Glutamatergic neuron (in vitro differentiated cells): Measurements from ENCODE around the gene EPB41L2. TPM values are rescaled to one million over a fixed set of nuclear protein-coding genes. Genes with fewer than 3 reads are reported as not detected.

Experiments
- DNase-seq: peaks from one replicate; pipeline ENCODE4 v3.0.0; 2022
- H3K27ac Mint-ChIP-seq: one replicate; pipeline ENCODE4 v1.8.0; 2020; ENCODE audit warnings: mild to moderate bottlenecking, mixed read lengths, inconsistent platforms; ENCODE audit not compliant: unreplicated experiment
- H3K27me3 Mint-ChIP-seq: one replicate; pipeline ENCODE4 v1.8.0; 2020; ENCODE audit warnings: mild to moderate bottlenecking, moderate library complexity, mixed read lengths, inconsistent platforms; ENCODE audit not compliant: unreplicated experiment
- H3K36me3 Mint-ChIP-seq: one replicate; pipeline ENCODE4 v1.8.0; 2020; ENCODE audit warnings: mild to moderate bottlenecking, mixed read lengths, inconsistent platforms; ENCODE audit not compliant: unreplicated experiment
- H3K4me1 Mint-ChIP-seq: one replicate; pipeline ENCODE4 v1.8.0; 2020; ENCODE audit warnings: mild to moderate bottlenecking, low read depth, mixed read lengths, inconsistent platforms; ENCODE audit not compliant: unreplicated experiment
- H3K4me3 Mint-ChIP-seq: one replicate; pipeline ENCODE4 v1.8.0; 2020; ENCODE audit warnings: mild to moderate bottlenecking, mixed read lengths, inconsistent platforms; ENCODE audit not compliant: unreplicated experiment
- H3K9me3 Mint-ChIP-seq: one replicate; pipeline ENCODE4 v1.8.0; 2020; ENCODE audit warnings: mild to moderate bottlenecking, moderate library complexity, mixed read lengths, inconsistent platforms; ENCODE audit not compliant: unreplicated experiment
- total RNA-seq: library from RNA; stranded (reverse); fragmentation: NEBNext Ultra II Directional; extraction: Animal tissue kit (Norgen Biotek cat#: 25700); gene quantifications from one replicate; pipeline ENCODE4 v1.2.1, GENCODE V29; 2021; ENCODE audit not compliant: unreplicated experiment
- TF ChIP-seq, protein P1 (sequence below): fragments of 200-600 bp; sonication (generic); IDR thresholded peaks from one replicate; pipeline ENCODE4 v1.5.0; 2021; ENCODE audit not compliant: partially characterized antibody, unreplicated experiment

The EPB41L2 gene
- total RNA-seq, 1 donor from 2014 or later, result 36.2 TPM

DNA sequence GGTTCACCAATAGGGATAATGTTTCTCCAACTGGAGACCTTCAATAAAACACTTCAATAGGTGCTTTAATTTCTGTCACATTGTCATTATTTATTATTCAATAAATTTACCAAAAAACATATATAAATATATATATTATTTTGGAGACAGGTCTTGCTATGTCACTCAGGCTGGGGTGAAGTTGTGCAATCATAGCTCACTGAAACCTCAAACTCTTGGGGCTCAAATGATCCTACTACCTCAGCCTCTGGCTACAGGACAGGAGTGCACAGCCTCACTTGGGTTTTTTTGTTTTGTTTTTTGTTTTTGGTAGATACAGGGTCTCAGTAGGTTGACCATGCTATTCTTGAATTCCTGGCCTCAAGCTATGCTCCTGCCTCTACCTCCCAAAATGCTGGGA is 226.0 kb downstream of the EPB41L2 start:
- TF ChIP-seq, protein P1, sequence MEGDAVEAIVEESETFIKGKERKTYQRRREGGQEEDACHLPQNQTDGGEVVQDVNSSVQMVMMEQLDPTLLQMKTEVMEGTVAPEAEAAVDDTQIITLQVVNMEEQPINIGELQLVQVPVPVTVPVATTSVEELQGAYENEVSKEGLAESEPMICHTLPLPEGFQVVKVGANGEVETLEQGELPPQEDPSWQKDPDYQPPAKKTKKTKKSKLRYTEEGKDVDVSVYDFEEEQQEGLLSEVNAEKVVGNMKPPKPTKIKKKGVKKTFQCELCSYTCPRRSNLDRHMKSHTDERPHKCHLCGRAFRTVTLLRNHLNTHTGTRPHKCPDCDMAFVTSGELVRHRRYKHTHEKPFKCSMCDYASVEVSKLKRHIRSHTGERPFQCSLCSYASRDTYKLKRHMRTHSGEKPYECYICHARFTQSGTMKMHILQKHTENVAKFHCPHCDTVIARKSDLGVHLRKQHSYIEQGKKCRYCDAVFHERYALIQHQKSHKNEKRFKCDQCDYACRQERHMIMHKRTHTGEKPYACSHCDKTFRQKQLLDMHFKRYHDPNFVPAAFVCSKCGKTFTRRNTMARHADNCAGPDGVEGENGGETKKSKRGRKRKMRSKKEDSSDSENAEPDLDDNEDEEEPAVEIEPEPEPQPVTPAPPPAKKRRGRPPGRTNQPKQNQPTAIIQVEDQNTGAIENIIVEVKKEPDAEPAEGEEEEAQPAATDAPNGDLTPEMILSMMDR, result no peak
- Mint-ChIP-seq H3K9me3 (no peaks in the 10 kb centered on the region), H3K27ac (no peak overlapping the region), H3K4me1 (peaks cover 23% of the 10 kb centered on the region), H3K4me3 (no peak overlapping the region), H3K27me3 (no peaks in the 10 kb centered on the region), H3K36me3 (no peaks in the 10 kb centered on the region)
- DNase-seq, result no peak

DNA sequence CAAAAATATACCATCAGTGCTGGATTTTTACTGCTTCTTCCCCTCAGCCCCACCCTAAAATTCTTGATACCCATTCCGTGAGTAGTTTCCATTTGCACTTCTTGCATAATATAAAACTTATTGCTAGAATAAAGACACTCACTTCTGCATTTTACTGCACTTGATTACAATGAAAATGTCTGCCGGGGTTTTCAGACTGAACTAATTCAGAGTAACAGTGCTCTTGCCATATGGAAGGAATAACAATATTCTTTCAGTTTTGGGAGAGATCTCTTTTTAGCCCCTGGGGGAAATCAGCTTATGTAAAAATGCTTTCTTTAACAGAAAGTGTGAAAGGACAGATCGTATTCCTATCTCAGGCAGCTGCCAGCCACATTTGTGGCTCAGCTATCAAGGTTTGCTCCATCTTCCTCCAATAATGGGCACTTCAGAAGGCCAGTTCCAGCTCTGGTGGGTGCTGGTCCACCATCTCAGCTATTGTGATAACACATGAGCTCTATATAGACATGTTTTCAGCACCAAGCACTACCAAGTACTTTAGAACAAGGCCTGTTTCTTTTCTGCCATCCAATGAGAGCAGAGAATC is 226.9 kb downstream of the EPB41L2 start:
- no peaks in the 10 kb centered on the region for H3K9me3 Mint-ChIP-seq
- H3K27ac Mint-ChIP-seq, result no peak overlapping the region
- TF ChIP-seq, protein P1, result no peak
- H3K27me3 Mint-ChIP-seq, result no peaks in the 10 kb centered on the region
- no peak for DNase-seq
- H3K36me3 Mint-ChIP-seq, result no peaks in the 10 kb centered on the region
- peaks cover 14% of the 10 kb centered on the region for H3K4me1 Mint-ChIP-seq
- H3K4me3 Mint-ChIP-seq, result no peak overlapping the region

DNA sequence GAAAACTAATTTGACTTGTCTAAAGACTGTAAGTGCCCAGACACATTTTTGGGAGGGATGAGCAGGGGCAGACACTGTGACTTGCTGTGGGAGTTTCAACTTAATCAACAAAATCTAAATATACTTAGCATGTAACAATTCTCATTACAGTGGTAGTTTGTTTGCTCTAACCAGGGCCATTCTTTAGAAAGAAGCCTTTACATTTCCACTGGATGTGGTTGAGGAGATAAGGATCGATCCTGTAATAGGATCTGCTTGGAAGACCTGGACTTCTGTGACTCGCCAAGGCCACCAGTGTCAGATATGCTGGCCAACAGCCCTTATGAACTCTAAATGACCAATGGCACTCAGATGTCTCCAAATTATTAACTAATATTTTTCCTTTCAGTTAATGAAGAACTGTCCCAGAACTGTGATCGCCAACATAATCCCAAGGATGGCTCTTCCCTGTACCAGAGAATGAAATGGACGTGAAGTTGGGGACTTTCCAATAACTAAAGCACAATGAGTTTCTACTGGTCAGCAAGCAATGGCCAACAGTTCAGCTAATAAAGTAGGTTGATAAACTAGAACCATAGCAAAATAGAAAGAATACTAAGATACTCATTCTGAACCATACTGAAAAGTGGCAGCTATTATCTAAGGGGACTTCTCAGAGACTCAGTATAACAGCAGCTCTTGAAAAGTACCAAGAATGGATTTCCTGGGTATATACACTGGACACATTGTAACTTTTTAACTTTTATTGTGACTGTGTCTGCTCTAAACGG is 228.4 kb downstream of the EPB41L2 start:
- no peak overlapping the region for H3K4me3 Mint-ChIP-seq
- H3K9me3 Mint-ChIP-seq, result no peaks in the 10 kb centered on the region
- no peaks in the 10 kb centered on the region for H3K27me3 Mint-ChIP-seq
- no peak for DNase-seq
- no peak overlapping the region for H3K27ac Mint-ChIP-seq
- TF ChIP-seq, protein P1, result no peak
- H3K4me1 Mint-ChIP-seq, result peaks cover 10% of the 10 kb centered on the region
- H3K36me3 Mint-ChIP-seq, result no peaks in the 10 kb centered on the region

DNA sequence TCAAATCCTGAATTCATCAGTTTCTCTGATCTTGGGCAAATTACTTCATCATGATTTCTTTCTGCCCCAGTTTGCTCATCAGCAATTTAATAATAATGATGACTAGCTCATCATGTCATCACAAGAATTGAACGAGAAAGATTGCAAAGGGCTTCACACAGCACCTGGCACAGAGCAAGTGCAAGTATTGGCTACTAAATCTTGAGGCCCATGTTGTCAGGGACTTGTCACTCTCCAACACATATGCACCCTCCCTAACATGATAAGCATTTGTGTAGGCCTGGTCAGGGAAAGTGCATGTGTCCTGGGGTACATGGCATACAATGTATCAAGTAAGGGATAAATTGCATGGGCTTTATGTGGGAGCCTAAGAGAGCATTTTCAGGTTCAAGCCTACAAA is 229.5 kb downstream of the EPB41L2 start:
- Mint-ChIP-seq H3K9me3 (no peaks in the 10 kb centered on the region), H3K27me3 (no peaks in the 10 kb centered on the region), H3K27ac (no peak overlapping the region), H3K4me3 (no peak overlapping the region), H3K4me1 (peaks cover 10% of the 10 kb centered on the region), H3K36me3 (no peaks in the 10 kb centered on the region)
- DNase-seq, result no peak
- TF ChIP-seq, protein P1, result no peak

DNA sequence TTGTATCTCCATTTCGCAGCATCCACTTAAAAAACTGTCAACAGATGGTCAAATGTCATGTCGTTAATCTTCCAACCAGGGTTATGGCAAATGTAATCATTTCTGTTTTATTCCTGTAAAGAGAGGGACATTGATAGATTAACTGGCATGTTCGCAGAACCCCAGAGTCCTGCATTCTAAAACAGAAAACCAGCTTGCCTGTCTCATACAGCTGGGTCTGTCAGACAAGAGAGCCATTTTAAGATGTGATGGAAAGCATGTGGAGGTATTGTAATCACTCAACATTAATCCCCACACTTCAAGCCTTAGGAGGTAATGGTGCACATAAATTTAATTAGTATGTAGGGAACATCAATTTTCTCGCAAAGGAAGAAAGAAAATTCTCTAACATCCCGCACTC is 231.4 kb downstream of the EPB41L2 start:
- no peaks in the 10 kb centered on the region for H3K27me3 Mint-ChIP-seq
- H3K9me3 Mint-ChIP-seq, result no peaks in the 10 kb centered on the region
- H3K4me3 Mint-ChIP-seq, result no peak overlapping the region
- TF ChIP-seq, protein P1, result no peak
- H3K27ac Mint-ChIP-seq, result no peak overlapping the region
- DNase-seq, result no peak
- peaks cover 6% of the 10 kb centered on the region for H3K4me1 Mint-ChIP-seq
- no peaks in the 10 kb centered on the region for H3K36me3 Mint-ChIP-seq
